Esophagus squamous epithelium (tissue), 5 donors: Measurements from ENCODE around the gene TMEM184A. TPM values are rescaled to one million over a fixed set of nuclear protein-coding genes. Genes with fewer than 3 reads are reported as not detected.

Experiments
- DNase-seq: peaks from one replicate; lab custom pipeline; 2025; lab: John Stamatoyannopoulos, UW
- H3K27ac ChIP-seq, 4 donors: fragments of 200-600 bp; sonication (generic); one replicate each; pipeline ENCODE4 v1.5.1; 2016 to 2019; ENCODE audit warnings: mild to moderate bottlenecking in 1 of 4
- H3K27me3 ChIP-seq, 4 donors: fragments of 200-600 bp; sonication (generic); 1 replicate in 3 of 4; 2 replicates in 1 of 4; pipeline versions ENCODE4 v1.5.1 to v1.6.0; 2017 to 2021; ENCODE audit warnings: antibody characterized with exemption in 1 of 4
- H3K36me3 ChIP-seq, 3 donors: fragments of 200-600 bp; sonication (generic); one replicate each; pipeline ENCODE4 v1.5.1; 2016 to 2019
- H3K4me1 ChIP-seq, 3 donors: fragments of 200-600 bp; sonication (generic); one replicate each; pipeline ENCODE4 v1.5.1; 2017 to 2019
- H3K4me3 ChIP-seq, 4 donors: fragments of 200-600 bp; sonication (generic); 1 replicate in 3 of 4; 2 replicates in 1 of 4; pipeline ENCODE4 v1.5.1; 2016 to 2019; ENCODE audit warnings: mild to moderate bottlenecking in 2 of 4, moderate library complexity in 1 of 4
- H3K9me3 ChIP-seq, 3 donors: fragments of 200-600 bp; sonication (generic); one replicate each; pipeline ENCODE4 v1.5.1; 2016 to 2019
- CTCF ChIP-seq, 6 experiments: fragments of 450-650 bp in 4 of 6; fragments of 200-600 bp in 2 of 6; sonication (generic) in 2 of 6; IDR thresholded peaks; one replicate each; pipeline ENCODE4 v1.5.1; 2016 to 2019; ENCODE audit warnings: antibody characterized with exemption in 6 of 6, mild to moderate bottlenecking in 4 of 6, moderate library complexity in 4 of 6
- POLR2A ChIP-seq, 4 donors: fragments of 450-650 bp; IDR thresholded peaks; one replicate each; pipeline ENCODE4 v1.6.1; 2017; ENCODE audit warnings: antibody characterized with exemption in 4 of 4, mild to moderate bottlenecking in 4 of 4, moderate library complexity in 3 of 4
- WGBS, 2 donors: methylation state at CpG; one replicate each; pipeline ENCODE4 v1.1.5; 2018; 5-methylcytosine and 5-hydroxymethylcytosine counted together
- intact Hi-C: fragments of 100-400 bp; cut with DNase I; formaldehyde crosslinking; loops from one replicate; pipeline ENCODE4 v1.15.0; 2022
- total RNA-seq, 4 donors: library from RNA; depleted of rRNA; stranded (reverse); fragments of >200 nt; gene quantifications; one replicate each; pipeline ENCODE4 v1.1.0, GENCODE V29; 2016
- donor health status: DM: yes; HTN: yes; CAD: no.

Gene TMEM184A
- total RNA-seq, 4 donors from 2014 or later, result 56.7 to 204 (median 98.9) TPM

- DNase-seq, result no peak
- intact Hi-C loops, result no loop called here
- H3K27me3 ChIP-seq, result peaks cover 0 to 97% (median 9%) of the 10 kb centered on the region in 4 donors
- H3K36me3 ChIP-seq, result no peaks in the 10 kb centered on the region
- peaks cover 0 to 13% (median 13%) of the 10 kb centered on the region in 3 donors for H3K9me3 ChIP-seq
- WGBS, 2 donors, result 65 to 70% methylated on average over 7 to 8 of the region's 9 CpGs
- H3K27ac ChIP-seq, result no peak overlapping the region
- no peak overlapping the region for H3K4me3 ChIP-seq
- peaks cover 0 to 10% (median 0%) of the 10 kb centered on the region in 3 donors for H3K4me1 ChIP-seq
- TF ChIP-seq CTCF (IDR thresholded peaks at IDR 0.05) (no peak), POLR2A (IDR thresholded peaks at IDR 0.05) (no peak)
Measured at GRCh38 chr7:1590887-1591286, 34.9 kb upstream of the TMEM184A start.

GRCh38 chr7:1590476-1590875 lies 34.5 kb upstream of the TMEM184A start:
- Histone ChIP-seq H3K9me3 (peaks cover 0 to 13% (median 13%) of the 10 kb centered on the region in 3 donors), H3K27me3 (peaks cover 0 to 97% (median 9%) of the 10 kb centered on the region in 4 donors), H3K4me3 (no peak overlapping the region), H3K27ac (no peak overlapping the region), H3K4me1 (peaks cover 0 to 10% (median 0%) of the 10 kb centered on the region in 3 donors), H3K36me3 (no peaks in the 10 kb centered on the region)
- intact Hi-C loops, result no loop called here
- no peak for TF ChIP-seq POLR2A (IDR thresholded peaks at IDR 0.05)
- no peak for TF ChIP-seq CTCF (IDR thresholded peaks at IDR 0.05)
- 56 to 65% methylated on average over 6 of the region's 6 CpGs for WGBS, 2 donors
- DNase-seq, result no peak

- no peak overlapping the region for H3K4me3 ChIP-seq
- no peak overlapping the region for H3K27ac ChIP-seq
- H3K36me3 ChIP-seq, result no peaks in the 10 kb centered on the region
- TF ChIP-seq CTCF (IDR thresholded peaks at IDR 0.05) (no peak), POLR2A (IDR thresholded peaks at IDR 0.05) (no peak)
- peaks cover 0 to 10% (median 0%) of the 10 kb centered on the region in 3 donors for H3K4me1 ChIP-seq
- WGBS, 2 donors, result no CpG with 5 or more reads among the region's 1 CpG
- intact Hi-C loops, result no loop called here
- DNase-seq, result no peak
- H3K9me3 ChIP-seq, result peaks cover 0 to 13% (median 13%) of the 10 kb centered on the region in 3 donors
- H3K27me3 ChIP-seq, result peaks cover 0 to 86% (median 9%) of the 10 kb centered on the region in 4 donors
Measured at GRCh38 chr7:1588978-1589377, 33.0 kb upstream of the TMEM184A start.

- no peak for DNase-seq
- intact Hi-C loops, result no loop called here
- H3K27ac ChIP-seq, result no peak overlapping the region
- peaks cover 0 to 74% (median 7%) of the 10 kb centered on the region in 4 donors for H3K27me3 ChIP-seq
- H3K4me1 ChIP-seq, result peaks cover 0 to 10% (median 0%) of the 10 kb centered on the region in 3 donors
- TF ChIP-seq CTCF (IDR thresholded peaks at IDR 0.05), result no peak
- no peak for TF ChIP-seq POLR2A (IDR thresholded peaks at IDR 0.05)
- no peak overlapping the region for H3K4me3 ChIP-seq
- 83 to 91% methylated on average over 6 to 11 of the region's 12 CpGs for WGBS, 2 donors
- H3K9me3 ChIP-seq, result peaks cover 0 to 13% (median 13%) of the 10 kb centered on the region in 3 donors
- no peaks in the 10 kb centered on the region for H3K36me3 ChIP-seq
Measured at GRCh38 chr7:1587738-1588137, 31.7 kb upstream of the TMEM184A start.

- H3K36me3 ChIP-seq, result no peaks in the 10 kb centered on the region
- intact Hi-C loops, result no loop called here
- no peak for DNase-seq
- peaks cover 0 to 13% (median 13%) of the 10 kb centered on the region in 3 donors for H3K9me3 ChIP-seq
- peaks cover 0 to 67% (median 6%) of the 10 kb centered on the region in 4 donors for H3K27me3 ChIP-seq
- H3K4me1 ChIP-seq, result peaks cover 0 to 6% (median 0%) of the 10 kb centered on the region in 3 donors
- 46 to 67% methylated on average over 5 to 16 of the region's 42 CpGs for WGBS, 2 donors
- no peak overlapping the region for H3K27ac ChIP-seq
- TF ChIP-seq POLR2A (IDR thresholded peaks at IDR 0.05) (no peak), CTCF (IDR thresholded peaks at IDR 0.05) (no peak)
- no peak overlapping the region for H3K4me3 ChIP-seq
Measured at GRCh38 chr7:1586827-1587705, 31.1 kb upstream of the TMEM184A start.
